Neural cell (in vitro differentiated cells): ENCODE results near the gene ATP13A3. TPM values are rescaled to one million over a fixed set of nuclear protein-coding genes. Genes with fewer than 3 reads are reported as not detected.
"Not testable (repeated sequence)": the region's sequence is repeated elsewhere in the genome, so short reads cannot be mapped to it uniquely, and the experiment has no call there.

ENCODE experiments used
- H2AFZ ChIP-seq: fragments of 200-600, 300-800 bp; sonication (generic), shearing (Covaris generic); 2 replicates; pipeline ENCODE4 v1.6.0; 2014; ENCODE audit warnings: low read depth, mild to moderate bottlenecking, antibody characterized with exemption, low read length, moderate library complexity
- H3F3A ChIP-seq: fragments of 200-600 bp; shearing (Covaris generic); 2 replicates; pipeline ENCODE4 v1.6.1; 2016; ENCODE audit warnings: mild to moderate bottlenecking, moderate library complexity, mixed read lengths, antibody characterized with exemption, low read length; ENCODE audit not compliant: insufficient read depth, poor library complexity, severe bottlenecking
- H3K27ac ChIP-seq: fragments of 200-600, 300-800 bp; sonication (generic), shearing (Covaris generic); 2 replicates; pipeline ENCODE4 v1.5.1; 2014; ENCODE audit warnings: mild to moderate bottlenecking, low read length, moderate library complexity
- H3K27me3 ChIP-seq: fragments of 300-800, 200-600 bp; sonication (generic), shearing (Covaris generic); 2 replicates; pipeline ENCODE4 v1.6.0; 2014; ENCODE audit warnings: mild to moderate bottlenecking, low read depth, low read length, moderate library complexity; ENCODE audit not compliant: insufficient read depth
- H3K36me3 ChIP-seq: fragments of 300-800, 200-600 bp; sonication (generic), shearing (Covaris generic); 2 replicates; pipeline ENCODE4 v1.5.1; 2014; ENCODE audit warnings: mild to moderate bottlenecking, antibody characterized with exemption, low read length, moderate library complexity; ENCODE audit not compliant: insufficient read depth
- H3K4me2 ChIP-seq: fragments of 300-800, 200-600 bp; sonication (generic), shearing (Covaris generic); 2 replicates; pipeline ENCODE4 v1.6.0; 2014; ENCODE audit warnings: mild to moderate bottlenecking, low read length
- H3K4me3 ChIP-seq: fragments of 300-800, 200-600 bp; sonication (generic), shearing (Covaris generic); 2 replicates; pipeline ENCODE4 v1.5.1; 2014; ENCODE audit warnings: mild to moderate bottlenecking, low read length, moderate library complexity
- H3K79me2 ChIP-seq: fragments of 200-600 bp; shearing (Covaris generic); replicated peaks from 2 replicates; pipeline ENCODE4 v1.6.0; 2014; ENCODE audit warnings: mild to moderate bottlenecking, low read length, moderate library complexity; ENCODE audit not compliant: insufficient read depth
- H3K9ac ChIP-seq: fragments of 300-800, 200-600 bp; sonication (generic), shearing (Covaris generic); 2 replicates; pipeline ENCODE4 v1.6.1; 2016; ENCODE audit warnings: mild to moderate bottlenecking, low read length, mixed read lengths
- H3K9me2 ChIP-seq: fragments of 200-600 bp; shearing (Covaris generic); 2 replicates; pipeline ENCODE4 v1.6.1; 2016; ENCODE audit warnings: mild to moderate bottlenecking, low read length, mixed read lengths; ENCODE audit not compliant: insufficient read depth
- H3K9me3 ChIP-seq: fragments of 200-600, 300-800 bp; sonication (generic), shearing (Covaris generic); 2 replicates; pipeline ENCODE4 v1.6.1; 2016; ENCODE audit warnings: mild to moderate bottlenecking, mixed run types, low read length, moderate library complexity, mixed read lengths
- H4K20me1 ChIP-seq: fragments of 200-600 bp; shearing (Covaris generic); 2 replicates; pipeline ENCODE4 v1.6.1; 2016; ENCODE audit warnings: mild to moderate bottlenecking, mixed run types; ENCODE audit not compliant: insufficient read depth
- EP300 ChIP-seq: fragments of 450-650 bp; conservative IDR thresholded peaks from 2 replicates; pipeline ENCODE4 v1.6.1; 2014; ENCODE audit warnings: antibody characterized with exemption, mild to moderate bottlenecking, moderate library complexity; ENCODE audit not compliant: poor library complexity, severe bottlenecking
- EZH2 ChIP-seq: fragments of 200-600, 300-800 bp; shearing (Covaris generic), sonication (generic); IDR thresholded peaks from 2 replicates; pipeline ENCODE4 v1.6.1; 2014; ENCODE audit warnings: antibody characterized with exemption, low read length, borderline replicate concordance, mild to moderate bottlenecking; ENCODE audit not compliant: insufficient read depth, poor library complexity, severe bottlenecking
- MXI1 ChIP-seq: fragments of 450-650 bp; conservative IDR thresholded peaks from 2 replicates; pipeline ENCODE4 v1.6.1; 2014; ENCODE audit warnings: antibody characterized with exemption, mild to moderate bottlenecking; ENCODE audit not compliant: poor library complexity, severe bottlenecking
- POLR2AphosphoS5 ChIP-seq: IDR thresholded peaks from 2 replicates; pipeline ENCODE4 v1.6.1; 2012
- RAD21 ChIP-seq: fragments of 450-650 bp; conservative IDR thresholded peaks from 2 replicates; pipeline ENCODE4 v1.6.1; 2014; ENCODE audit warnings: antibody characterized with exemption, mild to moderate bottlenecking, moderate library complexity
- SMC3 ChIP-seq: fragments of 450-650 bp; conservative IDR thresholded peaks from 2 replicates; pipeline ENCODE4 v1.6.1; 2014; ENCODE audit warnings: antibody characterized with exemption, mild to moderate bottlenecking, moderate library complexity; ENCODE audit not compliant: poor library complexity
- TAF1 ChIP-seq: IDR thresholded peaks from 2 replicates; pipeline ENCODE4 v1.6.1; 2012; ENCODE audit warnings: low read depth
- polyA plus RNA-seq: library from polyadenylated mRNA; depleted of rRNA; stranded (reverse); fragments of >200 nt; gene quantifications from 2 replicates; pipeline ENCODE4 v1.2.3, GENCODE V29; 2014
- TF ChIP-seq, protein P1 (sequence below): fragments of 450-650 bp; IDR thresholded peaks from 2 replicates; pipeline ENCODE4 v1.5.1; 2014; ENCODE audit warnings: antibody characterized with exemption, mild to moderate bottlenecking, moderate library complexity; ENCODE audit not compliant: poor library complexity, severe bottlenecking
- TF ChIP-seq, protein P2 (sequence below): IDR thresholded peaks from 2 replicates; pipeline ENCODE4 v1.6.1; 2012; ENCODE audit warnings: borderline replicate concordance

ATP13A3 gene
- polyA plus RNA-seq, 1 donor from 2014 or later, result 64.7 TPM

GRCh38 chr3:194520201-194520600, 33.4 kb upstream of the ATP13A3 start:
- not testable (repeated sequence) for H3K9me2 ChIP-seq, H3K27ac ChIP-seq, H3K27me3 ChIP-seq, H4K20me1 ChIP-seq, H3K9me3 ChIP-seq, H3F3A ChIP-seq, H3K4me3 ChIP-seq, H2AFZ ChIP-seq, H3K79me2 ChIP-seq, H3K36me3 ChIP-seq, H3K4me2 ChIP-seq, H3K9ac ChIP-seq

DNA sequence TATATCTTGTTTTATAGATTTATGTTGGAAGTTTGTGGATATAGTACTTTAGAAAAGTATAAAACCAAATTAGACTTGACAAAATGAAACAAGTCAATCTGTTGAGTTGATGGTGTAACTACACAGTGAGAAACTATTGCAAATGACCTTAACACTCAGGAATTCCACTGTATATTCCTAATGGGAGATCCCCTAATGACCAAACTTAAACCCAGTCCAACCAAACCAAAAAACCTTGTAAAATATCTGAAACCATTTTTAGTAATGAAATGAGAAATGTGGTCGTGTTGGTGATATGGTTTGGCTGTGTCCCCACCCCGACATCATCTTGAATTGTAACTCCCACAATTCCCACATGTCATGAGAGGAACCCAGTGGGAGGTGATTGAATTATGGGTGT, 31.9 kb upstream of the ATP13A3 start:
- TF ChIP-seq RAD21, result no peak
- no peak for TF ChIP-seq EP300
- TF ChIP-seq MXI1, result no peak
- TF ChIP-seq EZH2, result no peak
- TF ChIP-seq, protein P1, sequence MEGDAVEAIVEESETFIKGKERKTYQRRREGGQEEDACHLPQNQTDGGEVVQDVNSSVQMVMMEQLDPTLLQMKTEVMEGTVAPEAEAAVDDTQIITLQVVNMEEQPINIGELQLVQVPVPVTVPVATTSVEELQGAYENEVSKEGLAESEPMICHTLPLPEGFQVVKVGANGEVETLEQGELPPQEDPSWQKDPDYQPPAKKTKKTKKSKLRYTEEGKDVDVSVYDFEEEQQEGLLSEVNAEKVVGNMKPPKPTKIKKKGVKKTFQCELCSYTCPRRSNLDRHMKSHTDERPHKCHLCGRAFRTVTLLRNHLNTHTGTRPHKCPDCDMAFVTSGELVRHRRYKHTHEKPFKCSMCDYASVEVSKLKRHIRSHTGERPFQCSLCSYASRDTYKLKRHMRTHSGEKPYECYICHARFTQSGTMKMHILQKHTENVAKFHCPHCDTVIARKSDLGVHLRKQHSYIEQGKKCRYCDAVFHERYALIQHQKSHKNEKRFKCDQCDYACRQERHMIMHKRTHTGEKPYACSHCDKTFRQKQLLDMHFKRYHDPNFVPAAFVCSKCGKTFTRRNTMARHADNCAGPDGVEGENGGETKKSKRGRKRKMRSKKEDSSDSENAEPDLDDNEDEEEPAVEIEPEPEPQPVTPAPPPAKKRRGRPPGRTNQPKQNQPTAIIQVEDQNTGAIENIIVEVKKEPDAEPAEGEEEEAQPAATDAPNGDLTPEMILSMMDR, result no peak
- TF ChIP-seq, protein P2, sequence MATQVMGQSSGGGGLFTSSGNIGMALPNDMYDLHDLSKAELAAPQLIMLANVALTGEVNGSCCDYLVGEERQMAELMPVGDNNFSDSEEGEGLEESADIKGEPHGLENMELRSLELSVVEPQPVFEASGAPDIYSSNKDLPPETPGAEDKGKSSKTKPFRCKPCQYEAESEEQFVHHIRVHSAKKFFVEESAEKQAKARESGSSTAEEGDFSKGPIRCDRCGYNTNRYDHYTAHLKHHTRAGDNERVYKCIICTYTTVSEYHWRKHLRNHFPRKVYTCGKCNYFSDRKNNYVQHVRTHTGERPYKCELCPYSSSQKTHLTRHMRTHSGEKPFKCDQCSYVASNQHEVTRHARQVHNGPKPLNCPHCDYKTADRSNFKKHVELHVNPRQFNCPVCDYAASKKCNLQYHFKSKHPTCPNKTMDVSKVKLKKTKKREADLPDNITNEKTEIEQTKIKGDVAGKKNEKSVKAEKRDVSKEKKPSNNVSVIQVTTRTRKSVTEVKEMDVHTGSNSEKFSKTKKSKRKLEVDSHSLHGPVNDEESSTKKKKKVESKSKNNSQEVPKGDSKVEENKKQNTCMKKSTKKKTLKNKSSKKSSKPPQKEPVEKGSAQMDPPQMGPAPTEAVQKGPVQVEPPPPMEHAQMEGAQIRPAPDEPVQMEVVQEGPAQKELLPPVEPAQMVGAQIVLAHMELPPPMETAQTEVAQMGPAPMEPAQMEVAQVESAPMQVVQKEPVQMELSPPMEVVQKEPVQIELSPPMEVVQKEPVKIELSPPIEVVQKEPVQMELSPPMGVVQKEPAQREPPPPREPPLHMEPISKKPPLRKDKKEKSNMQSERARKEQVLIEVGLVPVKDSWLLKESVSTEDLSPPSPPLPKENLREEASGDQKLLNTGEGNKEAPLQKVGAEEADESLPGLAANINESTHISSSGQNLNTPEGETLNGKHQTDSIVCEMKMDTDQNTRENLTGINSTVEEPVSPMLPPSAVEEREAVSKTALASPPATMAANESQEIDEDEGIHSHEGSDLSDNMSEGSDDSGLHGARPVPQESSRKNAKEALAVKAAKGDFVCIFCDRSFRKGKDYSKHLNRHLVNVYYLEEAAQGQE, result no peak
- TF ChIP-seq SMC3, result no peak
- no peak for TF ChIP-seq TAF1
- TF ChIP-seq POLR2AphosphoS5, result no peak
- H2AFZ ChIP-seq, result no peak overlapping the region
- H4K20me1 ChIP-seq, result no peaks in the 10 kb centered on the region
- H3K4me3 ChIP-seq, result no peak overlapping the region
- no peaks in the 10 kb centered on the region for H3K27me3 ChIP-seq
- no peak overlapping the region for H3K4me2 ChIP-seq
- no peaks in the 10 kb centered on the region for H3K36me3 ChIP-seq
- H3K9ac ChIP-seq, result no peak overlapping the region
- H3K27ac ChIP-seq, result no peak overlapping the region
- no peaks in the 10 kb centered on the region for H3F3A ChIP-seq
- no peaks in the 10 kb centered on the region for H3K9me3 ChIP-seq
- no peaks in the 10 kb centered on the region for H3K9me2 ChIP-seq
- H3K79me2 ChIP-seq, result no peaks in the 10 kb centered on the region

- Histone ChIP-seq H3K27me3 (no peaks in the 10 kb centered on the region), H3K9me2 (no peaks in the 10 kb centered on the region), H3K9me3 (no peaks in the 10 kb centered on the region), H3F3A (no peaks in the 10 kb centered on the region), H3K79me2 (no peaks in the 10 kb centered on the region), H3K4me2 (no peak overlapping the region), H3K4me3 (no peak overlapping the region), H2AFZ (no peak overlapping the region), H4K20me1 (no peaks in the 10 kb centered on the region), H3K27ac (no peak overlapping the region), H3K9ac (no peak overlapping the region), H3K36me3 (no peaks in the 10 kb centered on the region)
- TF ChIP-seq EP300 (no peak), POLR2AphosphoS5 (no peak), SMC3 (no peak), EZH2 (no peak), MXI1 (no peak), TAF1 (no peak), RAD21 (no peak)
- TF ChIP-seq, protein P1, result no peak
- TF ChIP-seq, protein P2, result no peak
Observed at GRCh38 chr3:194517333-194517732, 30.5 kb upstream of the ATP13A3 start.
